HCT116 (cell line): ENCODE measurements around the gene ASCC1. TPM values are rescaled to one million over a fixed set of nuclear protein-coding genes. Genes with fewer than 3 reads are reported as not detected.

Source experiments
- ATAC-seq: fragments of 200-7000 bp; cut with Tn5 transposase; 2 replicates; pipeline ENCODE4 v1.9.1; 2020; ENCODE audit warnings: mild to moderate bottlenecking, moderate library complexity
- BruUV-seq: library from RNA; stranded (reverse); fragments of 400-500 nt; replicated peaks from 2 replicates; lab custom pipeline; 2021; lab: Mats Ljungman, UMichigan
- CTCF ChIA-PET: fragments of 300-600 bp; sonication (Branson Sonifier 250); formaldehyde crosslinking; loops from one replicate; lab custom pipeline; 2021; ENCODE audit warnings: antibody characterized with exemption; lab: Charles Lee
- POLR2A ChIA-PET: fragments of 300-600, 350-600 bp; sonication (Branson Sonifier 250); formaldehyde crosslinking; loops from one replicate; lab custom pipeline; 2021; ENCODE audit warnings: antibody characterized with exemption; lab: Charles Lee
- RAD21 ChIA-PET, 2 experiments: fragments of 300-600 bp; sonication (Branson Sonifier 250); formaldehyde crosslinking; loops; one replicate each; lab custom pipeline; 2023; ENCODE audit warnings: low total read pairs in 2 of 2; ENCODE audit not compliant: uncharacterized antibody in 2 of 2, unreplicated experiment in 2 of 2, low non-redundant PET in 1 of 2; lab: Charles Lee
- DNase-seq: peaks from one replicate; pipeline ENCODE4 v3.0.0-alpha.2; 2010; ENCODE audit warnings: low read depth, low spot score
- H2AFZ ChIP-seq: fragments of 200-600 bp; shearing (Covaris generic), sonication (generic); 2 replicates; pipeline ENCODE4 v1.6.1; 2017; ENCODE audit warnings: low read depth, mixed run types, mixed read lengths, antibody characterized with exemption, low read length; ENCODE audit not compliant: poor library complexity, severe bottlenecking
- H3K27ac ChIP-seq: 2 replicates; pipeline ENCODE4 v1.5.1; 2012; ENCODE audit warnings: low read depth, low read length
- H3K27me3 ChIP-seq: fragments of 200-600 bp; sonication (generic); 2 replicates; pipeline ENCODE4 v1.6.1; 2016; ENCODE audit warnings: mixed run types, low read length, mixed read lengths; ENCODE audit not compliant: insufficient read depth
- H3K36me3 ChIP-seq, 2 experiments: fragments of 200-500 bp in 1 of 2; fragments of 200-600 bp in 1 of 2; sonication (Bioruptor generic) in 1 of 2; sonication (generic) in 1 of 2; 2 replicates each; pipeline versions ENCODE4 v1.5.1 to v1.6.1; 2014 to 2016; ENCODE audit warnings: low read length in 2 of 2, inconsistent platforms in 1 of 2, mixed read lengths in 1 of 2, mixed run types in 1 of 2; ENCODE audit not compliant: insufficient read depth in 2 of 2, control insufficient read depth in 1 of 2
- H3K4me1 ChIP-seq, 2 experiments: fragments of 200-600 bp in 1 of 2; sonication (generic) in 1 of 2; 2 replicates each; pipeline versions ENCODE4 v1.5.1 to v1.6.1; 2012 to 2017; ENCODE audit warnings: low read length in 2 of 2, inconsistent platforms in 1 of 2, mild to moderate bottlenecking in 1 of 2, mixed read lengths in 1 of 2, mixed run types in 1 of 2, moderate library complexity in 1 of 2; ENCODE audit not compliant: insufficient read depth in 2 of 2, control insufficient read depth in 1 of 2
- H3K4me2 ChIP-seq: fragments of 200-600 bp; sonication (generic); 2 replicates; pipeline ENCODE4 v1.6.1; 2017; ENCODE audit warnings: mixed run types, low read length, mixed read lengths
- H3K4me3 ChIP-seq, 2 experiments: fragments of 200-600 bp in 1 of 2; sonication (generic) in 1 of 2; replicated peaks in 1 of 2; 2 replicates each; pipeline ENCODE4 v1.5.1; 2011 to 2016; ENCODE audit warnings: low read length in 2 of 2, control low read depth in 1 of 2, low read depth in 1 of 2, mild to moderate bottlenecking in 1 of 2, mixed read lengths in 1 of 2, mixed run types in 1 of 2
- H3K79me2 ChIP-seq: fragments of 200-600 bp; sonication (generic); 2 replicates; pipeline ENCODE4 v1.6.1; 2017; ENCODE audit warnings: mild to moderate bottlenecking, mixed run types, low read length, moderate library complexity, mixed read lengths; ENCODE audit not compliant: insufficient read depth
- H3K9ac ChIP-seq: fragments of 200-600 bp; sonication (generic); 2 replicates; pipeline ENCODE4 v1.6.1; 2016; ENCODE audit warnings: low read length, mixed read lengths
- H3K9me2 ChIP-seq: fragments of 200-600 bp; sonication (generic), shearing (Covaris generic); 2 replicates; pipeline ENCODE4 v1.6.1; 2017; ENCODE audit warnings: mixed run types, mild to moderate bottlenecking, moderate library complexity; ENCODE audit not compliant: insufficient read depth
- H3K9me3 ChIP-seq, 2 experiments: fragments of 200-500 bp in 1 of 2; fragments of 200-600 bp in 1 of 2; sonication (Bioruptor generic) in 1 of 2; sonication (generic) in 1 of 2; 2 replicates each; pipeline ENCODE4 v1.6.1; 2014 to 2017; ENCODE audit warnings: low read length in 2 of 2, mixed read lengths in 2 of 2, inconsistent platforms in 1 of 2, low read depth in 1 of 2, mild to moderate bottlenecking in 1 of 2, mixed run types in 1 of 2, moderate library complexity in 1 of 2; ENCODE audit not compliant: control insufficient read depth in 1 of 2, insufficient read depth in 1 of 2
- H4K20me1 ChIP-seq: fragments of 200-600 bp; sonication (generic), shearing (Covaris generic); 2 replicates; pipeline ENCODE4 v1.6.1; 2017; ENCODE audit warnings: mixed run types, mild to moderate bottlenecking, moderate library complexity; ENCODE audit not compliant: insufficient read depth
- CBX3 ChIP-seq: IDR thresholded peaks from 2 replicates; pipeline ENCODE4 v1.6.1; 2012; ENCODE audit warnings: low read depth
- CEBPB ChIP-seq: IDR thresholded peaks from 2 replicates; pipeline ENCODE4 v1.6.1; 2012; ENCODE audit warnings: low read depth
- CTCF ChIP-seq, 3 experiments: fragments of 200-600 bp in 1 of 3; sonication (generic) in 1 of 3; IDR thresholded peaks in 2 of 3; conservative IDR thresholded peaks in 1 of 3; 2 replicates each; pipeline ENCODE4 v1.5.1; 2012 to 2017; ENCODE audit warnings: low read depth in 2 of 3, low read length in 2 of 3, antibody characterized with exemption in 1 of 3, borderline replicate concordance in 1 of 3, control low read depth in 1 of 3, mild to moderate bottlenecking in 1 of 3, mixed read lengths in 1 of 3, mixed run types in 1 of 3, moderate library complexity in 1 of 3; ENCODE audit not compliant: insufficient read depth in 1 of 3
- EGR1 ChIP-seq: IDR thresholded peaks from 2 replicates; pipeline ENCODE4 v1.6.1; 2012; ENCODE audit warnings: low read depth
- FOSL1 ChIP-seq: IDR thresholded peaks from 2 replicates; pipeline ENCODE4 v1.6.1; 2012; ENCODE audit warnings: low read depth
- MAX ChIP-seq: IDR thresholded peaks from 2 replicates; pipeline ENCODE4 v1.6.1; 2012
- RAD21 ChIP-seq: IDR thresholded peaks from 2 replicates; pipeline ENCODE4 v1.6.1; 2012; ENCODE audit warnings: low read depth, mild to moderate bottlenecking
- SRF ChIP-seq: IDR thresholded peaks from 2 replicates; pipeline ENCODE4 v1.6.1; 2012; ENCODE audit warnings: low read depth
- TCF7L2 ChIP-seq: IDR thresholded peaks from 2 replicates; pipeline ENCODE4 v1.7.0; 2011; ENCODE audit warnings: borderline replicate concordance, inconsistent platforms; ENCODE audit not compliant: insufficient read depth, insufficient read length; ENCODE audit errors: extremely low read depth
- ZBTB33 ChIP-seq: IDR thresholded peaks from 2 replicates; pipeline ENCODE4 v1.6.1; 2011; ENCODE audit warnings: mild to moderate bottlenecking, low read length, moderate library complexity; ENCODE audit not compliant: insufficient replicate concordance; ENCODE audit errors: extremely low read depth
- ZFX ChIP-seq: fragments of 450-650 bp; IDR thresholded peaks from 2 replicates; pipeline ENCODE4 v1.6.1; 2017
- ZNF274 ChIP-seq: fragments of 200-500 bp; sonication (Bioruptor generic); IDR thresholded peaks from 2 replicates; pipeline ENCODE4 v1.6.1; 2014; ENCODE audit warnings: mild to moderate bottlenecking, low read depth, low read length, inconsistent platforms
- intact Hi-C: fragments of 100-400 bp; cut with micrococcal nuclease; formaldehyde crosslinking; loops from 2 replicates; pipeline ENCODE4 v1.10.0; 2022
- total RNA-seq: library from RNA; stranded (reverse); gene quantifications from one replicate; pipeline ENCODE4 v1.2.1, GENCODE V29; 2021; ENCODE audit not compliant: unreplicated experiment

Gene ASCC1
- total RNA-seq, 1 experiment from 2014 or later = 34.5 TPM

GRCh38 chr10:72176701-72177100 is 39.4 kb downstream of the ASCC1 start:
- Histone ChIP-seq H3K9me3 (no peaks in the 10 kb centered on the region), H3K9me2 (no peaks in the 10 kb centered on the region), H3K4me1 (peaks cover 40 to 41% of the 10 kb centered on the region in 2 experiments), H3K9ac (no peak overlapping the region), H3K4me2 (no peak overlapping the region), H3K4me3 (no peak overlapping the region), H3K27ac (no peak overlapping the region), H3K27me3 (no peaks in the 10 kb centered on the region), H3K36me3 (no peaks in the 10 kb centered on the region), H2AFZ (no peak overlapping the region), H4K20me1 (no peaks in the 10 kb centered on the region), H3K79me2 (no peaks in the 10 kb centered on the region)
- CTCF ChIA-PET = no interaction called here
- BruUV-seq = no TSS peak
- RAD21 ChIA-PET = no interaction called here
- ATAC-seq (no peak), DNase-seq (no peak)
- POLR2A ChIA-PET = no interaction called here
- intact Hi-C loops = no loop called here
- no peak for TF ChIP-seq ZNF274
- no peak for TF ChIP-seq CEBPB

- ChIA-PET POLR2A (no interaction called here), CTCF (interaction anchor here (0.8 to 2.3 kb wide), 2 partner anchors 33 to 49 kb away, joined by 3 to 6 read pairs; no protein-coding TSS in a partner anchor), RAD21 (no interaction called here)
- H4K20me1 ChIP-seq = no peaks in the 10 kb centered on the region
- intact Hi-C loops = no loop called here
- no peak overlapping the region for H3K4me3 ChIP-seq
- no peaks in the 10 kb centered on the region for H3K9me3 ChIP-seq
- DNase-seq = no peak
- no peak overlapping the region for H2AFZ ChIP-seq
- peak overlapping the region; percentile 38 for H3K4me2 ChIP-seq
- no peak for ATAC-seq
- no peaks in the 10 kb centered on the region for H3K27me3 ChIP-seq
- peak overlapping the region; percentile 74 for H3K27ac ChIP-seq
- 0 out of 2 replicates have a peak overlapping the region, but pooled peaks have one; percentile 8 for H3K9ac ChIP-seq
- peaks cover 50 to 56% of the 10 kb centered on the region in 2 experiments for H3K4me1 ChIP-seq
- no TSS peak for BruUV-seq
- H3K79me2 ChIP-seq = no peaks in the 10 kb centered on the region
- no peaks in the 10 kb centered on the region for H3K9me2 ChIP-seq
- no peaks in the 10 kb centered on the region for H3K36me3 ChIP-seq
- TF ChIP-seq MAX = no peak
- TF ChIP-seq TCF7L2 = no peak
- TF ChIP-seq ZFX = no peak
- no peak for TF ChIP-seq ZNF274
- TF ChIP-seq ZBTB33 = no peak
- no peak for TF ChIP-seq CBX3
- no peak for TF ChIP-seq SRF
- TF ChIP-seq CEBPB = no peak; the same call in 1 of the 2 replicates
- TF ChIP-seq RAD21 = no peak
- no peak for TF ChIP-seq CTCF (IDR thresholded peaks at IDR 0.05 in 2 of 3, conservative IDR thresholded peaks at IDR 0.05 in 1 of 3; ENCODE audit: borderline replicate concordance in 1 of 3, insufficient read depth in 1 of 3, low read depth in 2 of 3, low read length in 2 of 3)
- TF ChIP-seq FOSL1 = no peak
- no peak for TF ChIP-seq EGR1
Measured at GRCh38 chr10:72175149-72175548, 40.9 kb downstream of the ASCC1 start.
